SU-DHL-6 (cell line): ENCODE data around the gene PLD1.

ENCODE experiments used
- EZH2phosphoT487 ChIP-seq: fragments of 200-600 bp; sonication (generic), shearing (Covaris generic); conservative IDR thresholded peaks from 2 replicates; pipeline ENCODE4 v1.6.1; 2018; ENCODE audit warnings: mild to moderate bottlenecking, antibody characterized with exemption, low read length, moderate library complexity, mixed read lengths
- TF ChIP-seq, protein P1 (sequence below): fragments of 200-600 bp; sonication (generic); IDR thresholded peaks from one replicate; pipeline ENCODE4 v1.5.1; 2017; ENCODE audit warnings: antibody characterized with exemption, mild to moderate bottlenecking, low read length, moderate library complexity; ENCODE audit not compliant: insufficient read depth, poor library complexity, severe bottlenecking

GRCh38 chr3:171606151-171606751 lies 204.0 kb downstream of the PLD1 start:
- TF ChIP-seq, protein P1, sequence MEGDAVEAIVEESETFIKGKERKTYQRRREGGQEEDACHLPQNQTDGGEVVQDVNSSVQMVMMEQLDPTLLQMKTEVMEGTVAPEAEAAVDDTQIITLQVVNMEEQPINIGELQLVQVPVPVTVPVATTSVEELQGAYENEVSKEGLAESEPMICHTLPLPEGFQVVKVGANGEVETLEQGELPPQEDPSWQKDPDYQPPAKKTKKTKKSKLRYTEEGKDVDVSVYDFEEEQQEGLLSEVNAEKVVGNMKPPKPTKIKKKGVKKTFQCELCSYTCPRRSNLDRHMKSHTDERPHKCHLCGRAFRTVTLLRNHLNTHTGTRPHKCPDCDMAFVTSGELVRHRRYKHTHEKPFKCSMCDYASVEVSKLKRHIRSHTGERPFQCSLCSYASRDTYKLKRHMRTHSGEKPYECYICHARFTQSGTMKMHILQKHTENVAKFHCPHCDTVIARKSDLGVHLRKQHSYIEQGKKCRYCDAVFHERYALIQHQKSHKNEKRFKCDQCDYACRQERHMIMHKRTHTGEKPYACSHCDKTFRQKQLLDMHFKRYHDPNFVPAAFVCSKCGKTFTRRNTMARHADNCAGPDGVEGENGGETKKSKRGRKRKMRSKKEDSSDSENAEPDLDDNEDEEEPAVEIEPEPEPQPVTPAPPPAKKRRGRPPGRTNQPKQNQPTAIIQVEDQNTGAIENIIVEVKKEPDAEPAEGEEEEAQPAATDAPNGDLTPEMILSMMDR, result no peak
- no peak for TF ChIP-seq EZH2phosphoT487
